A549 treated with GW870086 at 1 μM for 4 hours (cell line): ENCODE measurements around the gene FST. TPM values are rescaled to one million over a fixed set of nuclear protein-coding genes. Genes with fewer than 3 reads are reported as not detected.

ENCODE experiments used
- total RNA-seq: library from RNA; stranded (reverse); fragments of 200-300 nt; extraction: Qiagen RNA extraction; gene quantifications from 5 replicates; pipeline ENCODE4 v1.2.3, GENCODE V29; 2022; ENCODE audit warnings: low read depth

FST gene
- total RNA-seq = 1.3 to 3.1 TPM (median 1.8 TPM) in 5 replicates

GRCh38 chr5:53480416-53481158 lies at the start of gene FST:
Gene FST, plus strand, starts transcription at chr5:53480629. Its CDS starts 163 bp downstream, at chr5:53480792.

Other genes with a start within 250 kb of the FST start
- gene NDUFS4, start 80.0 kb downstream of the FST start, total RNA-seq = 111 to 129 TPM (median 112 TPM) in 5 replicates